ENCODE measurements around the gene ANO7.

DNA sequence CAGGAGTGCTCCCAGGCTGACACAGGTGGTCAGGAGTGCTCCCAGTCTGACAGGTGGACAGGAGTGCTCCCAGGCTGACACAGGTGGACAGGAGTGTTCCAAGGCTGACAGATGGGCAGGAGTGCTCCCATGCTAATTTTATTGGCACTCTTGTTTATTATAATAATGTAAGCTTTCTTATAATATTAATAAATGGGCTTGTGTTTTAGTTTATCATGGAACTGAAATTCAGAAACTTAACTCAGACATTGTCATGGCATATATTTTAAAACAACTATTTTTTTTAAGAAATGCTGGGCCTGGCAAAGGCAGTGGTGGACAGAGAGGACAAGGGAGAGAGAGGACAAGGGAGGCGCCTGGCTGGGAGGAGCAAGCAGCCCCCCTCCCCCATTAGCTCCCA is 18.7 kb downstream of the ANO7 start:
- TF ChIP-seq, protein P1, sequence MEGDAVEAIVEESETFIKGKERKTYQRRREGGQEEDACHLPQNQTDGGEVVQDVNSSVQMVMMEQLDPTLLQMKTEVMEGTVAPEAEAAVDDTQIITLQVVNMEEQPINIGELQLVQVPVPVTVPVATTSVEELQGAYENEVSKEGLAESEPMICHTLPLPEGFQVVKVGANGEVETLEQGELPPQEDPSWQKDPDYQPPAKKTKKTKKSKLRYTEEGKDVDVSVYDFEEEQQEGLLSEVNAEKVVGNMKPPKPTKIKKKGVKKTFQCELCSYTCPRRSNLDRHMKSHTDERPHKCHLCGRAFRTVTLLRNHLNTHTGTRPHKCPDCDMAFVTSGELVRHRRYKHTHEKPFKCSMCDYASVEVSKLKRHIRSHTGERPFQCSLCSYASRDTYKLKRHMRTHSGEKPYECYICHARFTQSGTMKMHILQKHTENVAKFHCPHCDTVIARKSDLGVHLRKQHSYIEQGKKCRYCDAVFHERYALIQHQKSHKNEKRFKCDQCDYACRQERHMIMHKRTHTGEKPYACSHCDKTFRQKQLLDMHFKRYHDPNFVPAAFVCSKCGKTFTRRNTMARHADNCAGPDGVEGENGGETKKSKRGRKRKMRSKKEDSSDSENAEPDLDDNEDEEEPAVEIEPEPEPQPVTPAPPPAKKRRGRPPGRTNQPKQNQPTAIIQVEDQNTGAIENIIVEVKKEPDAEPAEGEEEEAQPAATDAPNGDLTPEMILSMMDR (conservative IDR thresholded peaks at IDR 0.05; ENCODE audit: low read length) = no peak
- no peak for TF ChIP-seq EZH2phosphoT487 (IDR thresholded peaks at IDR 0.05; ENCODE audit: borderline replicate concordance, low read depth, low read length)
